ENCODE results near the gene CLEC2A. TPM values are rescaled to one million over a fixed set of nuclear protein-coding genes. Genes with fewer than 3 reads are reported as not detected.
"Not testable (repeated sequence)": the region's sequence is repeated elsewhere in the genome, so short reads cannot be mapped to it uniquely, and the experiment has no call there.

The CLEC2A gene
- not detected for total RNA-seq
- long read RNA-seq: 0 reads

- DNase-seq: no peak
- intact Hi-C loops (cut with DNase I): no loop called here
- no peak for ATAC-seq (ENCODE audit: poor library complexity)
Observed at GRCh38 chr12:9932270-9932669, at the start of gene CLEC2A. Gene CLEC2A, minus strand, starts transcription at chr12:9932370. Its CDS starts 41 bp downstream, at chr12:9932329.

DNA sequence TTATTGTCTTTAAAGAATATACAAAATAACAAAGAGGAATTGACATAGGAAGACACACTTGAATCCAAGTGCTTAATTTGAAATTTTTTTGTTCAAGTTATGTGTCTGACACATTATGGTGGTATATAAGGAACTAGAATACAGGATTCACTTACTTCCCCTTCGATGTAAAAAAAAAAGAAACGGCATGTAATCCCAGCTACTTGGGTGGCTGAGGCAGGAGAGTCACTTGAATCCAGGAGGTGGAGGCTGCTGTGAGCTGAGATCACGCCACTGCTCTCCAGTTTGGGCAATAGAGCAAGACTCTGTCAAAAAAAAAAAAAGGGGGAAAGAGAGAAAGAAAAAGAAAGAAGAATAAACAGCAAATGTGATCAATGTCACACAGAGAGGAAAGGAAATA is 48.0 kb upstream of the CLEC2A start:
- intact Hi-C loops (cut with DNase I): no loop called here
- ATAC-seq (ENCODE audit: poor library complexity): no peak
- no peak for DNase-seq

DNA sequence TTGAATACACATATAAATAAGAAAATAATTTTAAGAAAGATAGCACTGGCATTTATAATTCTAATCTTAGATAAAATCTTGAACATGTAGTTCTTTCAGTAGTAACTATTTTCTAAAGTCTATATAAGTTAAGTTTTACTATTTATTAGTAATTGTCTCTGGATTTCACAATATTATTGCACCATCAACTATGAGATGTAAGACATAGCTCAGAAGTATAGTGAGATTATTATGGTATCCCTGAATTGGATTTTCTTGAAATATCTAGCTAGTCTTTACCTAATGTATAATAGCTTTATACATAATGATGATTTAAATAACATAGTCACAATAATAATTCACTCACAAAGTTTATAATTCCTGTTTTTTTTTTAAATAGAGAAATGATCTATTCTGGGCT is 45.7 kb upstream of the CLEC2A start:
- DNase-seq (no peak), ATAC-seq (ENCODE audit: poor library complexity) (no peak)
- intact Hi-C loops (cut with DNase I): no loop called here

DNA sequence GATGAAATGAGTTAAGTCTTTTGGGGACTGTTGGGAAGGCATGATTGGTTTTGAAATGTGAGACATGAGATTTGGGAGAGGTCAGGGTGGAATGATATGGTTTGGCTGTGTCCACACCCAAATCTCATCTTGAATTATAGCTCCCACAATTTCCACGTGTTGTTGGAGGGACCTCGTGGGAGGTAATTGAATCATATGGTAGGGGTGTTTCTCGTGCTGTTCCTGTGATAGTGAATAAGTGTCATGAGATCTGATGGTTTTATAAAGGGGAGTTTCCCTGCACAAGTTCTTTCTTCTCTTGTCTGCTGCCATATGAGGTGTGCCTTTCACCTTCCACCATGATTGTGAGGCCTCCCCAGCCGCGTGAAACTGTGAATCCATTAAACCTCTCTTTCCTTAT is 44.5 kb upstream of the CLEC2A start:
- DNase-seq; intact Hi-C loops (cut with DNase I); ATAC-seq (ENCODE audit: poor library complexity): not testable (repeated sequence)

DNA sequence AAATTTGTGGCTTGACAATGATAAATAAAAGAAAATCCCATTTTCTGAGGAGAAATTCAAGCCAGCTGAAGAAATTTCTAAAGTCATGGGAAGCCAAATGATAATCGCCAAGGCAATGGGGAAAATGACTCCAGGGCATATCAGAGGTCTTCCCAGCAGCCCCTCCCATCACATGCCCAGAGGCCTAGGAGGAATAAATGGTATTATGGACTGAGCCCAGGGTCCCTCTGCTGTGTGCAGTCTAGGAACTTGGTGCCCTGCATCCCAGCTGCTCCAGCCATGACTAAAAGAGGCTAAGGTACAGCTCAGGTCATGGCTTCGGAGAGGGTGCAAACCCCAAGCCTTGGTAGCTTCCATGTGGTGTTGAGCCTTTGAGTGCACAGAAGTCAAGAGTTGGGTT is 43.4 kb upstream of the CLEC2A start:
- no peak for ATAC-seq (ENCODE audit: poor library complexity)
- no peak for DNase-seq
- intact Hi-C loops (cut with DNase I): no loop called here

- ATAC-seq (ENCODE audit: poor library complexity); DNase-seq; intact Hi-C loops (cut with DNase I): not testable (repeated sequence)
Observed at GRCh38 chr12:9974731-9975130, 42.6 kb upstream of the CLEC2A start.

DNA sequence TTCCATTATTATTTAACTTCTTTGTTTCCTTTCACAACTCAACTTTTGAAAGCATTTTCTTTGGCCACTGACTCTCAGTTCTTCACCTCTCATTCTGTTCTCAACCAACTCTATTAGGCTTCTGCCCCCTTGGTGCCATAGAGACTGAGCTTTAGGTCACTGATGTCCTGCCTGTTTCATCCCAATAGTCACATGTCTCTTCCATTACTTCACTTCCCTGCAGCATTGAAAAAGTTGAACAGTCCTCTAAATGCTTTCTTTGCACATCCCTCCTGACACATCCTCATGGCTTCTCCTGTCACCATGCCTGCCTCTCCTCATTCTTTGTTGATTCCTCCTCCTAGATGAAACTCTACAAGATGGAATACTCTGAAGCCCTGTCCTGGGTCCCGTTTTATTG is 41.8 kb upstream of the CLEC2A start:
- DNase-seq (no peak), ATAC-seq (ENCODE audit: poor library complexity) (no peak)
- intact Hi-C loops (cut with DNase I): no loop called here

GRCh38 chr12:9971181-9971580 is 39.0 kb upstream of the CLEC2A start, which contains the start of gene CLEC12A:
Gene CLEC12A, plus strand, starts transcription at chr12:9971409. Its CDS starts 188 bp downstream, at chr12:9971597.
- intact Hi-C loops (cut with DNase I): no loop called here
- ATAC-seq (ENCODE audit: poor library complexity): no peak
- DNase-seq: no peak

- intact Hi-C loops (cut with DNase I): no loop called here
- ATAC-seq (ENCODE audit: poor library complexity): no peak
- DNase-seq: no peak
Observed at GRCh38 chr12:9969673-9970072, 37.5 kb upstream of the CLEC2A start.

- ATAC-seq (ENCODE audit: poor library complexity): no peak
- DNase-seq: no peak
- intact Hi-C loops (cut with DNase I): no loop called here
Observed at GRCh38 chr12:9961901-9962300, 29.7 kb upstream of the CLEC2A start.

- DNase-seq (no peak), ATAC-seq (ENCODE audit: poor library complexity) (no peak)
- intact Hi-C loops (cut with DNase I): no loop called here
Observed at GRCh38 chr12:9961106-9961505, 28.9 kb upstream of the CLEC2A start.

DNA sequence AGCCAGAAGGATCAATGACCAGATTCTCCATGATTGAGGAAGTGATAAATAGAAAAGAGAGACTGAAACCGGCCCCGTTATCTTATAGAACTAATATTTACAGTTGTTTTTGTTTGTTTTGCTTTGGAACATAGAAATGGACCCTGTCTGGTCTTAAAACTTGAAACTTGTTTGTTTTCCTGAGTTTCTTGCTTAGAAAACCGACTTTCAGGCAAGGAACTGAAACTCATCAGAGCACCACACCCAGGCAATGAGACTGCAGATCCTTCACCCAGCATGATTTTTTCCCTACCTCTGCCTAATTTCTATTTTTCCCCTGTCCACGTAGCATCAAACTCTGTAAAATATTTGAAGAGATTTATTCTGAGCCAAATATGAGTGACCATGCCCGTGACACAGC is 28.4 kb upstream of the CLEC2A start:
- intact Hi-C loops (cut with DNase I): no loop called here
- DNase-seq (no peak), ATAC-seq (ENCODE audit: poor library complexity) (no peak)

GRCh38 chr12:9957834-9958233 is 25.7 kb upstream of the CLEC2A start:
- intact Hi-C loops (cut with DNase I): no loop called here
- ATAC-seq (ENCODE audit: poor library complexity): no peak
- DNase-seq: no peak

DNA sequence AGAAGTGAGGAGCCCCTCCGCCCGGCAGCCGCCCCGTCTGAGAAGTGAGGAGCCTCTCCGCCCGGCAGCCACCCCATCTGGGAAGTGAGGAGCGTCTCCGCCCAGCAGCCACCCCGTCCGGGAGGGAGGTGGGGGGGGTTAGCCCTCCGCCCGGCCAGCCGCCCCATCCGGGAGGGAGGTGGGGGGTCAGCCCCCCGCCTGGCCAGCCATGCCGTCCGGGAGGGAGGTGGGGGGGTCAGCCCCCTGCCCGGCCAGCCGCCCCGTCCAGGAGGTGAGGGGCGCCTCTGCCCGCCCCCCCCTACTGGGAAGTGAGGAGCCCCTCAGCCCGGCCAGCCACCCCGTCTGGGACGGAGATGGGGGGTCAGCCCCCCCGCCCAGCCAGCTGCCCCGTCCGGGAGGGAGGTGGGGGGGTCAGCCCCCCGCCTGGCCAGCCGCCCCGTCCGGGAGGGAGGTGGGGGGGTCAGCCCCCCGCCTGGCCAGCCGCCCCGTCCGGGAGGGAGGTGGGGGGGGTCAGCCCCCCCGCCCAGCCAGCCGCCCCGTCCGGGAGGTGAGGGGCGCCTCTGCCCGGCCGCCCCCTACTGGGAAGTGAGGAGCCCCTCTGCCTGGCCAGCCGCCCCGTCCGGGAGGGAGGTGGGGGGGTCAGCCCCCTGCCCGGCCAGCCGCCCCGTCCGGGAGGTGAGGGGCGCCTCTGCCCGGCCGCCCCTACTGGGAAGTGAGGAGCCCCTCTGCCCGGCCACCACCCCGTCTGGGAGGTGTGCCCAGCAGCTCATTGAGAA is 21.0 kb upstream of the CLEC2A start:
- intact Hi-C loops (cut with DNase I); DNase-seq; ATAC-seq (ENCODE audit: poor library complexity): not testable (repeated sequence)

GRCh38 chr12:9951026-9951675 is 19.0 kb upstream of the CLEC2A start:
- DNase-seq (no peak), ATAC-seq (ENCODE audit: poor library complexity) (no peak)
- intact Hi-C loops (cut with DNase I): no loop called here

- intact Hi-C loops (cut with DNase I): no loop called here
- no peak for DNase-seq
- ATAC-seq (ENCODE audit: poor library complexity): peak; percentile 61
Observed at GRCh38 chr12:9948606-9949296, 16.6 kb upstream of the CLEC2A start.

DNA sequence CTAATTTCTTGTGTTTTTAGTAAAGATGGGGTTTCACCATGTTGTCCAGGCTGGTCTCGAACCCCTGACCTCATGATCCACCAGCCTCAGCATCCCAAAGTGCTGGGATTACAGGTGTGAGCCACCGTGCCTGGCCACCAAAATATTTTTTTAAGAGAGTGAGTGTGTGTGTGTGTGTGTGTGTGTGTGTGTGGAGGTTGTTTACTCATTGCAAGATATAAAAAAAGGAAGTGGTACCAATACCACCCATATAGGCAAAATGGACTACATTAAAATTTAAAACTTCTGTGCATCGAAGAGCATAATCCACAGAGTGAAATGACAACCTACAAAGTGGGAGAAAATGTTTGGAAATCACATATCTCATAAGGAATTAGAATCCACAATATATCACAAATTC is 15.5 kb upstream of the CLEC2A start:
- ATAC-seq (ENCODE audit: poor library complexity): no peak

GRCh38 chr12:9944391-9944790 is 12.2 kb upstream of the CLEC2A start:
- DNase-seq: no peak
- intact Hi-C loops (cut with DNase I): no loop called here
- ATAC-seq (ENCODE audit: poor library complexity): no peak

More for the DNA sequence above, 15.5 kb upstream of the CLEC2A start:
- no peak for DNase-seq
- intact Hi-C loops (cut with DNase I): no loop called here

- intact Hi-C loops (cut with DNase I): no loop called here
- DNase-seq (peak; percentile 41), ATAC-seq (ENCODE audit: poor library complexity) (no peak)
Observed at GRCh38 chr12:9943240-9943639, 11.1 kb upstream of the CLEC2A start.

GRCh38 chr12:9941838-9942237 is 9.7 kb upstream of the CLEC2A start:
- no peak for DNase-seq
- ATAC-seq (ENCODE audit: poor library complexity): no peak
- intact Hi-C loops (cut with DNase I): no loop called here
